WTC11 (cell line): ENCODE data around the gene ZNF407. TPM values are rescaled to one million over a fixed set of nuclear protein-coding genes. Genes with fewer than 3 reads are reported as not detected.

ENCODE experiments used
- ATAC-seq: fragments of 200-7000 bp; cut with Tn5 transposase; 2 replicates; pipeline ENCODE4 v1.10.0; 2021; ENCODE audit warnings: mild to moderate bottlenecking, moderate library complexity
- CTCF ChIA-PET: fragments of 300-600 bp; sonication (Branson Sonifier 250); formaldehyde crosslinking; loops from one replicate; lab custom pipeline; 2021; ENCODE audit warnings: antibody characterized with exemption; lab: Charles Lee
- POLR2A ChIA-PET: fragments of 350-600 bp; sonication (Branson Sonifier 250); formaldehyde crosslinking; loops from one replicate; lab custom pipeline; 2021; ENCODE audit warnings: antibody characterized with exemption; lab: Charles Lee
- DNase-seq: peaks from one replicate; pipeline ENCODE4 v3.0.0; 2021; ENCODE audit warnings: low spot score
- H3K27ac Mint-ChIP-seq: 2 replicates; pipeline ENCODE4 v1.8.0; 2021; ENCODE audit warnings: mixed read lengths
- H3K27me3 Mint-ChIP-seq: 2 replicates; pipeline ENCODE4 v1.8.0; 2021; ENCODE audit warnings: low read depth, mild to moderate bottlenecking, moderate library complexity, mixed read lengths
- H3K36me3 Mint-ChIP-seq: 2 replicates; pipeline ENCODE4 v1.8.0; 2021; ENCODE audit warnings: mixed read lengths
- H3K4me1 Mint-ChIP-seq: 2 replicates; pipeline ENCODE4 v1.8.0; 2022; ENCODE audit warnings: mixed read lengths
- H3K4me3 Mint-ChIP-seq: 2 replicates; pipeline ENCODE4 v1.8.0; 2021; ENCODE audit warnings: mild to moderate bottlenecking, moderate library complexity, mixed read lengths
- H3K9me3 Mint-ChIP-seq: 2 replicates; pipeline ENCODE4 v1.8.0; 2021; ENCODE audit warnings: mixed read lengths
- ERG ChIP-seq: fragments of 250-450 bp; sonication (Bioruptor Pico); IDR thresholded peaks from 2 replicates; pipeline ENCODE4 v1.8.0; 2021; ENCODE audit warnings: mild to moderate bottlenecking
- ETV6 ChIP-seq: sonication (generic); formaldehyde crosslinking; IDR thresholded peaks from 2 replicates; pipeline ENCODE4 v1.8.1; 2022; ENCODE audit warnings: mild to moderate bottlenecking, missing genetic modification reagents
- GABPB1 ChIP-seq: sonication (generic); formaldehyde crosslinking; IDR thresholded peaks from 2 replicates; pipeline ENCODE4 v1.8.1; 2023; ENCODE audit warnings: mild to moderate bottlenecking, missing genetic modification reagents
- IRF2 ChIP-seq: sonication (generic); formaldehyde crosslinking; IDR thresholded peaks from 2 replicates; pipeline ENCODE4 v1.8.0; 2022; ENCODE audit warnings: low read depth, missing genetic modification reagents, borderline replicate concordance
- KAT7 ChIP-seq: sonication (generic); formaldehyde crosslinking; IDR thresholded peaks from 2 replicates; pipeline ENCODE4 v1.8.1; 2023; ENCODE audit warnings: missing genetic modification reagents, mild to moderate bottlenecking, borderline replicate concordance
- MAX ChIP-seq: sonication (generic); formaldehyde crosslinking; IDR thresholded peaks from 2 replicates; pipeline ENCODE4 v1.8.0; 2022; ENCODE audit warnings: mild to moderate bottlenecking, missing genetic modification reagents
- NFATC4 ChIP-seq: fragments of 250-450 bp; sonication (Bioruptor Pico); IDR thresholded peaks from 2 replicates; pipeline ENCODE4 v1.9.0; 2021; ENCODE audit warnings: mild to moderate bottlenecking
- RORB ChIP-seq: fragments of 250-450 bp; sonication (Bioruptor Pico); IDR thresholded peaks from 2 replicates; pipeline ENCODE4 v1.9.0; 2021; ENCODE audit warnings: mild to moderate bottlenecking
- SMAD3 ChIP-seq: sonication (generic); formaldehyde crosslinking; IDR thresholded peaks from 2 replicates; pipeline ENCODE4 v1.8.0; 2022; ENCODE audit warnings: missing genetic modification reagents, mild to moderate bottlenecking, borderline replicate concordance
- SOX15 ChIP-seq: fragments of 250-450 bp; sonication (Bioruptor Pico); IDR thresholded peaks from 2 replicates; pipeline ENCODE4 v1.9.0; 2021; ENCODE audit warnings: mild to moderate bottlenecking
- TEAD4 ChIP-seq: sonication (generic); formaldehyde crosslinking; IDR thresholded peaks from 2 replicates; pipeline ENCODE4 v1.8.0; 2022; ENCODE audit warnings: mild to moderate bottlenecking, missing genetic modification reagents
- ZNF232 ChIP-seq: sonication (generic); formaldehyde crosslinking; IDR thresholded peaks from 2 replicates; pipeline ENCODE4 v1.8.0; 2022; ENCODE audit warnings: mild to moderate bottlenecking, missing genetic modification reagents
- ZNF671 ChIP-seq: fragments of 250-450 bp; sonication (Bioruptor Pico); IDR thresholded peaks from 2 replicates; pipeline ENCODE4 v1.8.0; 2021; ENCODE audit warnings: mild to moderate bottlenecking
- total RNA-seq: library from RNA; stranded (reverse); gene quantifications from 3 replicates; pipeline ENCODE4 v1.2.3, GENCODE V29; 2021
- TF ChIP-seq, protein P1 (sequence below): sonication (generic); formaldehyde crosslinking; IDR thresholded peaks from 2 replicates; pipeline ENCODE4 v1.8.1; 2022; ENCODE audit warnings: low read depth, mild to moderate bottlenecking, moderate library complexity, missing genetic modification reagents, borderline replicate concordance
- TF ChIP-seq, protein P2 (sequence below): fragments of 250-450 bp; sonication (Bioruptor Pico); IDR thresholded peaks from 2 replicates; pipeline ENCODE4 v1.9.0; 2021; ENCODE audit warnings: mild to moderate bottlenecking, borderline replicate concordance
- TF ChIP-seq, protein P3 (sequence below): sonication (generic); formaldehyde crosslinking; IDR thresholded peaks from 2 replicates; pipeline ENCODE4 v1.8.1; 2022; ENCODE audit warnings: mild to moderate bottlenecking, missing genetic modification reagents, moderate library complexity, borderline replicate concordance
- TF ChIP-seq, protein P4 (sequence below): sonication (generic); formaldehyde crosslinking; IDR thresholded peaks from 2 replicates; pipeline ENCODE4 v1.8.0; 2022; ENCODE audit warnings: mild to moderate bottlenecking, missing genetic modification reagents

The ZNF407 gene
- total RNA-seq, 1 experiment from 2014 or later = 6.5 TPM

GRCh38 chr18:74876630-74877243, 279.1 kb downstream of the ZNF407 start:
- Mint-ChIP-seq H3K27me3 (no peaks in the 10 kb centered on the region), H3K27ac (no peak overlapping the region), H3K9me3 (peaks cover 2% of the 10 kb centered on the region; the same call in 1 of the 2 replicates), H3K36me3 (peaks cover 2% of the 10 kb centered on the region; the same call in 1 of the 2 replicates), H3K4me1 (peaks cover 20% of the 10 kb centered on the region), H3K4me3 (no peak overlapping the region)
- TF ChIP-seq RORB = no peak
- no peak for TF ChIP-seq KAT7
- TF ChIP-seq, protein P1, sequence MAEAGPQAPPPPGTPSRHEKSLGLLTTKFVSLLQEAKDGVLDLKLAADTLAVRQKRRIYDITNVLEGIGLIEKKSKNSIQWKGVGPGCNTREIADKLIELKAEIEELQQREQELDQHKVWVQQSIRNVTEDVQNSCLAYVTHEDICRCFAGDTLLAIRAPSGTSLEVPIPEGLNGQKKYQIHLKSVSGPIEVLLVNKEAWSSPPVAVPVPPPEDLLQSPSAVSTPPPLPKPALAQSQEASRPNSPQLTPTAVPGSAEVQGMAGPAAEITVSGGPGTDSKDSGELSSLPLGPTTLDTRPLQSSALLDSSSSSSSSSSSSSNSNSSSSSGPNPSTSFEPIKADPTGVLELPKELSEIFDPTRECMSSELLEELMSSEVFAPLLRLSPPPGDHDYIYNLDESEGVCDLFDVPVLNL = no peak
- TF ChIP-seq, protein P2, sequence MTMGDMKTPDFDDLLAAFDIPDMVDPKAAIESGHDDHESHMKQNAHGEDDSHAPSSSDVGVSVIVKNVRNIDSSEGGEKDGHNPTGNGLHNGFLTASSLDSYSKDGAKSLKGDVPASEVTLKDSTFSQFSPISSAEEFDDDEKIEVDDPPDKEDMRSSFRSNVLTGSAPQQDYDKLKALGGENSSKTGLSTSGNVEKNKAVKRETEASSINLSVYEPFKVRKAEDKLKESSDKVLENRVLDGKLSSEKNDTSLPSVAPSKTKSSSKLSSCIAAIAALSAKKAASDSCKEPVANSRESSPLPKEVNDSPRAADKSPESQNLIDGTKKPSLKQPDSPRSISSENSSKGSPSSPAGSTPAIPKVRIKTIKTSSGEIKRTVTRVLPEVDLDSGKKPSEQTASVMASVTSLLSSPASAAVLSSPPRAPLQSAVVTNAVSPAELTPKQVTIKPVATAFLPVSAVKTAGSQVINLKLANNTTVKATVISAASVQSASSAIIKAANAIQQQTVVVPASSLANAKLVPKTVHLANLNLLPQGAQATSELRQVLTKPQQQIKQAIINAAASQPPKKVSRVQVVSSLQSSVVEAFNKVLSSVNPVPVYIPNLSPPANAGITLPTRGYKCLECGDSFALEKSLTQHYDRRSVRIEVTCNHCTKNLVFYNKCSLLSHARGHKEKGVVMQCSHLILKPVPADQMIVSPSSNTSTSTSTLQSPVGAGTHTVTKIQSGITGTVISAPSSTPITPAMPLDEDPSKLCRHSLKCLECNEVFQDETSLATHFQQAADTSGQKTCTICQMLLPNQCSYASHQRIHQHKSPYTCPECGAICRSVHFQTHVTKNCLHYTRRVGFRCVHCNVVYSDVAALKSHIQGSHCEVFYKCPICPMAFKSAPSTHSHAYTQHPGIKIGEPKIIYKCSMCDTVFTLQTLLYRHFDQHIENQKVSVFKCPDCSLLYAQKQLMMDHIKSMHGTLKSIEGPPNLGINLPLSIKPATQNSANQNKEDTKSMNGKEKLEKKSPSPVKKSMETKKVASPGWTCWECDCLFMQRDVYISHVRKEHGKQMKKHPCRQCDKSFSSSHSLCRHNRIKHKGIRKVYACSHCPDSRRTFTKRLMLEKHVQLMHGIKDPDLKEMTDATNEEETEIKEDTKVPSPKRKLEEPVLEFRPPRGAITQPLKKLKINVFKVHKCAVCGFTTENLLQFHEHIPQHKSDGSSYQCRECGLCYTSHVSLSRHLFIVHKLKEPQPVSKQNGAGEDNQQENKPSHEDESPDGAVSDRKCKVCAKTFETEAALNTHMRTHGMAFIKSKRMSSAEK = no peak
- TF ChIP-seq ETV6 (CRISPR knock-in tag) = no peak
- no peak for TF ChIP-seq SOX15
- TF ChIP-seq ERG (CRISPR knock-in tag) = no peak
- TF ChIP-seq NFATC4 (CRISPR knock-in tag) = no peak
- no peak for TF ChIP-seq ZNF232 (CRISPR knock-in tag)
- TF ChIP-seq, protein P3, sequence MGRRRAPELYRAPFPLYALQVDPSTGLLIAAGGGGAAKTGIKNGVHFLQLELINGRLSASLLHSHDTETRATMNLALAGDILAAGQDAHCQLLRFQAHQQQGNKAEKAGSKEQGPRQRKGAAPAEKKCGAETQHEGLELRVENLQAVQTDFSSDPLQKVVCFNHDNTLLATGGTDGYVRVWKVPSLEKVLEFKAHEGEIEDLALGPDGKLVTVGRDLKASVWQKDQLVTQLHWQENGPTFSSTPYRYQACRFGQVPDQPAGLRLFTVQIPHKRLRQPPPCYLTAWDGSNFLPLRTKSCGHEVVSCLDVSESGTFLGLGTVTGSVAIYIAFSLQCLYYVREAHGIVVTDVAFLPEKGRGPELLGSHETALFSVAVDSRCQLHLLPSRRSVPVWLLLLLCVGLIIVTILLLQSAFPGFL (CRISPR knock-in tag) = no peak
- no peak for TF ChIP-seq MAX (CRISPR knock-in tag)
- TF ChIP-seq TEAD4 (CRISPR knock-in tag) = no peak
- TF ChIP-seq, protein P4, sequence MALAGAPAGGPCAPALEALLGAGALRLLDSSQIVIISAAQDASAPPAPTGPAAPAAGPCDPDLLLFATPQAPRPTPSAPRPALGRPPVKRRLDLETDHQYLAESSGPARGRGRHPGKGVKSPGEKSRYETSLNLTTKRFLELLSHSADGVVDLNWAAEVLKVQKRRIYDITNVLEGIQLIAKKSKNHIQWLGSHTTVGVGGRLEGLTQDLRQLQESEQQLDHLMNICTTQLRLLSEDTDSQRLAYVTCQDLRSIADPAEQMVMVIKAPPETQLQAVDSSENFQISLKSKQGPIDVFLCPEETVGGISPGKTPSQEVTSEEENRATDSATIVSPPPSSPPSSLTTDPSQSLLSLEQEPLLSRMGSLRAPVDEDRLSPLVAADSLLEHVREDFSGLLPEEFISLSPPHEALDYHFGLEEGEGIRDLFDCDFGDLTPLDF = no peak
- no peak for TF ChIP-seq SMAD3 (CRISPR knock-in tag)
- TF ChIP-seq GABPB1 (CRISPR knock-in tag) = no peak
- DNase-seq (no peak), ATAC-seq (no peak)
- POLR2A ChIA-PET = no interaction called here
- CTCF ChIA-PET = no interaction called here

DNA sequence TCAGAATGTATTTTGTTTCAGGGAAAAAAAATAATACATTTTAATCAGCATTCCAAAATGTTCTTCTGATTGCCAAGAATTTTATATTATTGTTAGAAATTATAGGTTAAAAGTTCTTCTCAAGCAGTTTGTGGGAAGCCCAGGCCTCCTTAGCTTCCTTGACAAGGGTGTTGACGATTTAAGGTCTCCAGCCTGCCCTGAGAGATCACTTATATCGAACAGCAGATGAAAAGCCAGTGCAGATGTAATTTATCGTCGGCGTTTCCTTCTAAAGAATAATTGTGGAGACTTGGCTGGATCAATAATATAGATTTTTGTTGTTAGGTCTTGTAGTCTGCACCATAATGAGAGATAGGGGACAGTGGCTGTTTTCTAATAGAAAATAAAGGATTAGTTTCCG, 280.6 kb downstream of the ZNF407 start:
- Mint-ChIP-seq H3K36me3 (peaks cover 2% of the 10 kb centered on the region; the same call in 1 of the 2 replicates), H3K27me3 (no peaks in the 10 kb centered on the region), H3K27ac (no peak overlapping the region), H3K9me3 (peaks cover 3% of the 10 kb centered on the region; the same call in 1 of the 2 replicates), H3K4me1 (peaks cover 18% of the 10 kb centered on the region), H3K4me3 (no peak overlapping the region)
- TF ChIP-seq IRF2 (CRISPR knock-in tag) (no peak), ZNF671 (CRISPR knock-in tag) (no peak)
- ChIA-PET CTCF (no interaction called here), POLR2A (no interaction called here)
- no peak for DNase-seq
- no peak for ATAC-seq
